ENCODE measurements around the gene SHLD1.

GRCh38 chr20:5722927-5723326 is 27.3 kb upstream of the SHLD1 start:
- TF ChIP-seq EZH2phosphoT487 (IDR thresholded peaks at IDR 0.05; ENCODE audit: insufficient read depth, low read depth): no peak
- TF ChIP-seq EZH2 (IDR thresholded peaks at IDR 0.05; ENCODE audit: insufficient read depth, poor library complexity, severe bottlenecking): no peak

Measured in GM23248 (cell line).